Astrocyte (in vitro differentiated cells and primary cell): ENCODE results near the gene SCTR. TPM values are rescaled to one million over a fixed set of nuclear protein-coding genes. Genes with fewer than 3 reads are reported as not detected.

Experiments used
- DNase-seq: peaks from one replicate; pipeline ENCODE4 v3.0.0-alpha.2; 2010; ENCODE audit warnings: low read depth
- FAIRE-seq: peaks from 2 replicates; lab custom pipeline; 2011; peaks lifted over from hg19 to GRCh38; lab: Jason Lieb, UNC
- H2AFZ ChIP-seq: 2 replicates; pipeline ENCODE4 v1.6.0; 2012; ENCODE audit warnings: low read depth, low read length, inconsistent platforms
- H3K27ac ChIP-seq: 2 replicates; pipeline ENCODE4 v1.5.1; 2011; ENCODE audit warnings: low read depth, low read length, inconsistent platforms
- H3K27me3 ChIP-seq: 2 replicates; pipeline ENCODE4 v1.6.0; 2011; ENCODE audit warnings: low read length, inconsistent platforms; ENCODE audit not compliant: insufficient read depth
- H3K36me3 ChIP-seq: 2 replicates; pipeline ENCODE4 v1.5.1; 2011; ENCODE audit warnings: low read length, inconsistent platforms; ENCODE audit not compliant: insufficient read depth
- H3K4me1 ChIP-seq: 2 replicates; pipeline ENCODE4 v1.5.1; 2011; ENCODE audit warnings: low read length, inconsistent platforms; ENCODE audit not compliant: insufficient read depth
- H3K4me2 ChIP-seq: 2 replicates; pipeline ENCODE4 v1.6.0; 2012; ENCODE audit warnings: low read length, inconsistent platforms
- H3K4me3 ChIP-seq: 2 replicates; pipeline ENCODE4 v1.5.1; 2011; ENCODE audit warnings: low read depth, mild to moderate bottlenecking, low read length, inconsistent platforms; ENCODE audit not compliant: insufficient read depth
- H3K79me2 ChIP-seq: 2 replicates; pipeline ENCODE4 v1.6.0; 2012; ENCODE audit warnings: mild to moderate bottlenecking, low read length, inconsistent platforms; ENCODE audit not compliant: insufficient read depth
- H3K9ac ChIP-seq: 2 replicates; pipeline ENCODE4 v1.6.0; 2012; ENCODE audit warnings: mild to moderate bottlenecking, low read length, inconsistent platforms
- H3K9me3 ChIP-seq: 2 replicates; pipeline ENCODE4 v1.5.1; 2012; ENCODE audit warnings: low read depth, mild to moderate bottlenecking, low read length, inconsistent platforms; ENCODE audit not compliant: insufficient read depth
- H4K20me1 ChIP-seq: 2 replicates; pipeline ENCODE4 v1.6.0; 2012; ENCODE audit warnings: low read length, inconsistent platforms; ENCODE audit not compliant: insufficient read depth
- H3K27ac Mint-ChIP-seq: one replicate; pipeline ENCODE4 v1.8.0; 2021; ENCODE audit warnings: mild to moderate bottlenecking, mixed read lengths; ENCODE audit not compliant: unreplicated experiment
- H3K27me3 Mint-ChIP-seq: one replicate; pipeline ENCODE4 v1.8.0; 2021; ENCODE audit warnings: low read depth, mixed read lengths; ENCODE audit not compliant: unreplicated experiment
- H3K36me3 Mint-ChIP-seq: one replicate; pipeline ENCODE4 v1.8.0; 2021; ENCODE audit warnings: low read depth, mixed read lengths; ENCODE audit not compliant: unreplicated experiment
- H3K4me1 Mint-ChIP-seq: one replicate; pipeline ENCODE4 v1.8.0; 2021; ENCODE audit warnings: low read depth, mixed read lengths; ENCODE audit not compliant: unreplicated experiment
- H3K4me3 Mint-ChIP-seq: one replicate; pipeline ENCODE4 v1.8.0; 2021; ENCODE audit warnings: mild to moderate bottlenecking, moderate library complexity, mixed read lengths; ENCODE audit not compliant: unreplicated experiment
- H3K9me3 Mint-ChIP-seq: one replicate; pipeline ENCODE4 v1.8.0; 2021; ENCODE audit warnings: mild to moderate bottlenecking, mixed read lengths; ENCODE audit not compliant: unreplicated experiment
- EZH2 ChIP-seq: IDR thresholded peaks from 2 replicates; pipeline ENCODE4 v1.6.1; 2012; ENCODE audit warnings: mild to moderate bottlenecking, low read length, inconsistent platforms; ENCODE audit not compliant: insufficient read depth
- total RNA-seq: library from RNA; stranded (reverse); gene quantifications from 2 replicates; pipeline ENCODE4 v1.2.1, GENCODE V29; 2021
- TF ChIP-seq, protein P1 (sequence below): IDR thresholded peaks from 2 replicates; pipeline ENCODE4 v1.5.1; 2011; ENCODE audit warnings: low read depth, mild to moderate bottlenecking, inconsistent platforms, low read length, moderate library complexity; ENCODE audit not compliant: insufficient read depth

SCTR gene
- total RNA-seq, 1 donor from 2014 or later: not detected

DNA sequence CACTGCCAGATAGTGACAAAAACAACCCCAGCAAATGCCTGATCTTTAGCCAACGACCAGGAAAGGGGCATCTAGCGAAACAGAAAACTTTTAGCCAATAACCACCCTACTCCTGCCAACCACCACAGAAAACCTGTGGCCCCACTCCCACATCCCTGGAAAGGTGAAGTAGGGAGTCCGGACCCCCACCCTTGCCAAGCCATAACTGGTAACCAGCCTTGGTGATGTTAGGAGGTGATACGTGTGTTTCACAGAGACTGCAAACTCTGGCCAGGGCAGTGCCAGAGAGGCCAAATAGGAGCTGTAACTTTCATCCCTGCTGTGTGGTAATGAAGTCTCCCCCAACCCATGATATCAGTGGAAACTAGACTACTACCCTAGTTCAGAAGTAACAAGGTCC is 27.6 kb downstream of the SCTR start:
- peaks cover 9% of the 10 kb centered on the region for H3K27me3 Mint-ChIP-seq
- no peak for FAIRE-seq

DNA sequence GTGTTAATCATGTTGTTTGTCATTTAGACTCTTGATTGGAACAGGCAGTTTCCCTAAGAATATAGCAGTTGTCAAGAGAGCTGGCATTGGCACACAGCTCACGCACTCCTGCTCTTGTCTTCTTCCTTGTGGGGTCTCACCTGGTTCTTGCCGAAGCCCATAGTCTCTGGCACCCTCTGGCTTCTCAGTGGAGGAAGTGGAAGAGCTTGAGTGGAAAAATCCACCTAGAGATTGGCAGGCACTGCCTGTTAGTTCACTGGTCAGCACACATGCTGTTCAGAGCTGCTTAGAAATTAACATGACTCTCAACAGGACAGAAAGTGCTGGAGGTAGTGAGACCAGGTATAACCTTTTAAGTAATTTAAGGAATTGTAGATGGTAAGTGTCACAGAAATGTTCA is 28.3 kb downstream of the SCTR start:
- Mint-ChIP-seq H3K4me3 (no peak overlapping the region), H3K27me3 (peaks cover 7% of the 10 kb centered on the region), H3K9me3 (peaks cover 23% of the 10 kb centered on the region), H3K4me1 (peaks cover 14% of the 10 kb centered on the region), H3K36me3 (no peaks in the 10 kb centered on the region), H3K27ac (no peak overlapping the region)
- DNase-seq: no peak
- no peak for FAIRE-seq
- H3K4me2 ChIP-seq: no peak overlapping the region
- H3K9ac ChIP-seq: no peak overlapping the region
- H3K27ac ChIP-seq: no peak overlapping the region
- H3K27me3 ChIP-seq: peaks cover 9% of the 10 kb centered on the region
- no peaks in the 10 kb centered on the region for H3K36me3 ChIP-seq
- H3K9me3 ChIP-seq: no peaks in the 10 kb centered on the region
- H3K79me2 ChIP-seq: no peaks in the 10 kb centered on the region
- no peaks in the 10 kb centered on the region for H4K20me1 ChIP-seq
- TF ChIP-seq, protein P1, sequence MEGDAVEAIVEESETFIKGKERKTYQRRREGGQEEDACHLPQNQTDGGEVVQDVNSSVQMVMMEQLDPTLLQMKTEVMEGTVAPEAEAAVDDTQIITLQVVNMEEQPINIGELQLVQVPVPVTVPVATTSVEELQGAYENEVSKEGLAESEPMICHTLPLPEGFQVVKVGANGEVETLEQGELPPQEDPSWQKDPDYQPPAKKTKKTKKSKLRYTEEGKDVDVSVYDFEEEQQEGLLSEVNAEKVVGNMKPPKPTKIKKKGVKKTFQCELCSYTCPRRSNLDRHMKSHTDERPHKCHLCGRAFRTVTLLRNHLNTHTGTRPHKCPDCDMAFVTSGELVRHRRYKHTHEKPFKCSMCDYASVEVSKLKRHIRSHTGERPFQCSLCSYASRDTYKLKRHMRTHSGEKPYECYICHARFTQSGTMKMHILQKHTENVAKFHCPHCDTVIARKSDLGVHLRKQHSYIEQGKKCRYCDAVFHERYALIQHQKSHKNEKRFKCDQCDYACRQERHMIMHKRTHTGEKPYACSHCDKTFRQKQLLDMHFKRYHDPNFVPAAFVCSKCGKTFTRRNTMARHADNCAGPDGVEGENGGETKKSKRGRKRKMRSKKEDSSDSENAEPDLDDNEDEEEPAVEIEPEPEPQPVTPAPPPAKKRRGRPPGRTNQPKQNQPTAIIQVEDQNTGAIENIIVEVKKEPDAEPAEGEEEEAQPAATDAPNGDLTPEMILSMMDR: no peak
- no peak for TF ChIP-seq EZH2
- no peak overlapping the region for H3K4me3 ChIP-seq
- H2AFZ ChIP-seq: no peak overlapping the region
- H3K4me1 ChIP-seq: peaks cover 6% of the 10 kb centered on the region

More for the DNA sequence above, 27.6 kb downstream of the SCTR start:
- no peak overlapping the region for H3K9ac ChIP-seq
- no peaks in the 10 kb centered on the region for H3K79me2 ChIP-seq
- no peaks in the 10 kb centered on the region for H3K36me3 ChIP-seq
- peaks cover 9% of the 10 kb centered on the region for H3K27me3 ChIP-seq
- H3K4me2 ChIP-seq: no peak overlapping the region
- peaks cover 27% of the 10 kb centered on the region for H3K9me3 Mint-ChIP-seq
- TF ChIP-seq, protein P1: no peak
- TF ChIP-seq EZH2: no peak
- no peak for DNase-seq
- no peaks in the 10 kb centered on the region for H4K20me1 ChIP-seq
- H3K4me3 ChIP-seq: no peak overlapping the region
- no peaks in the 10 kb centered on the region for H3K36me3 Mint-ChIP-seq
- H3K27ac ChIP-seq: no peak overlapping the region
- peaks cover 4% of the 10 kb centered on the region for H3K4me1 ChIP-seq
- no peak overlapping the region for H3K4me3 Mint-ChIP-seq
- H3K9me3 ChIP-seq: no peaks in the 10 kb centered on the region
- no peak overlapping the region for H2AFZ ChIP-seq
- peaks cover 9% of the 10 kb centered on the region for H3K4me1 Mint-ChIP-seq
- H3K27ac Mint-ChIP-seq: no peak overlapping the region

DNA sequence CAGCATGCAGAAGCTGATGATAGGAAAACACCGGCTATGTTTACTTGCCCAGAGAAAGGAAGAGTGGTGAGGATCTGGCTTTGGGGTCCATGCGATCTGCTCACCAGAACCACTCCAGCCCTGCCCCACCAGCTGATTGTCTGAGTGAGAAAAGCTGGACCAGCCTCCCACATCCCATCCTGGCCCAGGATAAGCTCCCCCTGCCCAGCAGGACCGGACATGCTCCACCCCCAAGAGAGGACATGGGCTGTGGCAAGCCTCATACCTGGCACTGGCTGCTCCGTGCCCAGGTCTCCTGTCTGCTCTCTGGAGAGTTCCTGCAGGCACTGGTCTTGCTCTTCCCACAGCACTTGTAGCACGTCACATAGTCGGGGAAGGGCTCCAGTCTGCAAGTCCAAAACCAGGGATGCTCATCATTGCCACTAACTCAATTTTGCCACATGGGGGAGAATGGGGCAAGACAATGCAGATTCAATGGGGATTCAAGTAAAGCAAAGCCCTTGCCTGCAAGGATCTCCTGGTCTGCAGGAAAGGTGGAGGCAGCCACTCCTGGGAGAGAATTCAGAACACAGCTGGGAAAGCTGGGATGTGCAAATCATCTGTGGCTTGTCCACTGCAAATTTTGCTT is 30.0 kb downstream of the SCTR start:
- H3K36me3 ChIP-seq: no peaks in the 10 kb centered on the region
- H3K4me1 ChIP-seq: peaks cover 6% of the 10 kb centered on the region
- H3K4me2 ChIP-seq: no peak overlapping the region
- no peak overlapping the region for H3K4me3 ChIP-seq
- H3K36me3 Mint-ChIP-seq: no peaks in the 10 kb centered on the region
- no peak for DNase-seq
- FAIRE-seq: no peak
- no peaks in the 10 kb centered on the region for H3K79me2 ChIP-seq
- H3K27me3 ChIP-seq: peaks cover 9% of the 10 kb centered on the region
- H4K20me1 ChIP-seq: no peaks in the 10 kb centered on the region
- H3K9me3 Mint-ChIP-seq: peaks cover 15% of the 10 kb centered on the region
- no peak overlapping the region for H2AFZ ChIP-seq
- no peaks in the 10 kb centered on the region for H3K9me3 ChIP-seq
- H3K27ac ChIP-seq: no peak overlapping the region
- H3K4me3 Mint-ChIP-seq: no peak overlapping the region
- H3K9ac ChIP-seq: no peak overlapping the region
- no peak overlapping the region for H3K27ac Mint-ChIP-seq
- peaks cover 7% of the 10 kb centered on the region for H3K27me3 Mint-ChIP-seq
- H3K4me1 Mint-ChIP-seq: peaks cover 25% of the 10 kb centered on the region
- no peak for TF ChIP-seq EZH2
- TF ChIP-seq, protein P1: no peak
